ENCODE data around the gene NT5C2. TPM values are rescaled to one million over a fixed set of nuclear protein-coding genes. Genes with fewer than 3 reads are reported as not detected.

NT5C2 gene
- total and polyA plus RNA-seq, 2 of the 8 experiments (the other 6 are each of a cell fraction or from before 2014, with no cell fraction given) = 35.2 to 106 TPM

DNA sequence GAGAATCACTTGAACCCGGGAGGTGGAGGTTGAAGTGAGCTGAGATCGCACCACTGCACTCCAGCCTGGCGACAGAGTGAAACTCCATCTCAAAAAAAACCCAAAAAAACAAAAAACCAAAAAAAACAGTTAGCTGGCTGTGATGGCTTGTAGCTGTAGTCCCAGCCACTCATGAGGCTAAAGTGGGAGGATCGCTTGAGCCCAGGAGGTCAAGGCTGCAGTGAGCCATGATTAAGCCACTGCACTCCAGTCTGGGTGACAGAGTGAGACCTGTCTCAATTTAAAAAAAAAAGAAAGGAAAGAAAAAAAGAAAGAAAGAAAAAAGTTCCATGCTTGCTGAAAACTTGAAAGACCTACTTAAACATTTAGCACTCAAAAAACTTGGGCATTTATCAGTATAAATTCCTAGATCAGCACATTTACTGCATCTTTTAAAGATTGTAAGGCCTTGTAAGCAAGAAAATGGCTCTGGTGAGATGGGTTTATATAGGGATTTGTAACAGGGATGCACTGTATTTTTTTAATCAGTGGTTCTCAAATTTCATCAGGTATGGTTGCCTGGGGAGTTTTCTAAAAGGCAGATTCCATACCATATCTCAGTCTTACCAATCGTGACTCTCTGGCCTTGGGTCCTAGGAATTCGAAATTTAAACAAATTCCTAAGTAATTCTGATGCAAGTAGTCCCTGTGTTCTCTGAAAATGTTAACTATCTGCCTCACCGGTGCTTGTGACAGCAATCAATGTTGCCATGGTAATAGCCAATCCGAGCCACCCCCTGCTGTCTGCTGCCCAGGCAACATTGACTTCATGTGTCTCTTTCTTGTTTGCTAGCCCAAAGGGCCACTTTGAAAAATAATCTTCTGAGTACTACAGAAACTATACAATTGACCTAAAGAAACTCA lies 11.5 kb upstream of the NT5C2 start (continued):
- TF ChIP-seq CEBPB (IDR thresholded peaks at IDR 0.05; ENCODE audit: low read depth, low read length) = peak; percentile 66
